Gastroesophageal sphincter (tissue), 3 donors: ENCODE results near the gene ALPI.

Experiments
- CTCF ChIP-seq, 4 experiments: fragments of 200-600 bp in 2 of 4; fragments of 450-650 bp in 2 of 4; sonication (generic) in 1 of 4; IDR thresholded peaks; one replicate each; pipeline ENCODE4 v1.5.1; 2017 to 2019; ENCODE audit warnings: antibody characterized with exemption in 4 of 4, mild to moderate bottlenecking in 2 of 4, moderate library complexity in 2 of 4
- EP300 ChIP-seq: sonication (generic); formaldehyde crosslinking; IDR thresholded peaks from one replicate; pipeline ENCODE4 v1.6.1; 2017; ENCODE audit warnings: antibody characterized with exemption, mild to moderate bottlenecking
- POLR2A ChIP-seq, 2 donors: fragments of 450-650 bp; IDR thresholded peaks; one replicate each; pipeline ENCODE4 v1.6.1; 2017; ENCODE audit warnings: antibody characterized with exemption in 2 of 2, mild to moderate bottlenecking in 2 of 2, moderate library complexity in 1 of 2

DNA sequence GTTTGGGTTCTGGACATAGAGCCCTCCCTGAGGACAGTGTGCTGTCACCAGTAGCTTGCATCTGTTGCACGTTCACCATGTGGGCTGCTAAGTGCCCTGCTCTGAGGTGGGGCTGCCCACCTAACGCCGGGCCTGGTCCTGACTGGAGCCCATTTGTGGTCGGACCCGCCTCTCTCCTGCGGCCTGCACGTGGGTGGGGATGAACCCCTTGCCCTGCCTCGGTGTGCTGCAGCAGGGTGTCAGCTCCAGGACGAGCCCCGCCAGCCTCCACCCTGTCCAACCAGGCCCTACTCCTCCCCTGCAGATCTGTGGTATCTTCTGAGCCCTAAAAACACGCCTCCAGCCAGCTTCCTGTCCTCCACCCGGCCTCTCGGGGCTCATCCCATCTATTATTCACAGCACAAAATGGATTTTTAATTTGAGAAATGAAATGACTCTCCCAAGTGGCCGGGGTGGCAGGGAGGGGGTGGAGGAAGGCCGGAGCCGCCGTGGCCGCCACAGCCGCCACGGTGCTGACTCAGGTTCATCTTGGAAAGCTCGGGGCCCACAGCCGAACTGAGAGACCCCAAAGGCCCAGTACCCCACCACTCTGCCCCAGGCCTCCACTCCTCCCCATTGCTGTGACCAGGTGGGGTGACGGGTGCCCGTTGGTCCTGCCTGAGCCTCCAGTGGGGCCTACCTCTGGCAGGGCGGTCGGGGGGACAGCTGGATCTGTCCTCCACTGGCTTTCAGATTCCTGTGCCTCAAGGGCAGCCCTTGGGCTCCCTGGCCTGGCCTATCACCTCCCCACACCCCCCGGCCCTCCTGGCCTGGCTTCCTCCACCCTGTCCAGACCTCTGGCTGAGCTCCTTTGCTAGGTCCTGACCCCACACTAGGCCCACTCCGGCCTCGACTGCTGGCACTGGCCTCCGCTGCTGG lies 34.5 kb downstream of the ALPI start:
- TF ChIP-seq CTCF (IDR thresholded peaks at IDR 0.05) (no peak), POLR2A (IDR thresholded peaks at IDR 0.05) (no peak), EP300 (no peak)
